H9 (cell line): ENCODE results near the gene UBN1. TPM values are rescaled to one million over a fixed set of nuclear protein-coding genes. Genes with fewer than 3 reads are reported as not detected.
A peak's percentile ranks its signal among the peaks of the same experiment; 100 is the strongest.

Experiments used
- DNase-seq: peaks from one replicate; pipeline ENCODE4 v3.0.0-alpha.2; 2017
- H2AFZ ChIP-seq: one replicate; pipeline ENCODE4 v1.6.1; 2013; ENCODE audit warnings: mild to moderate bottlenecking, low read length, control low read depth, moderate library complexity
- H2AK5ac ChIP-seq: 2 replicates; pipeline ENCODE4 v1.6.1; 2013; ENCODE audit warnings: low read length, control low read depth, mixed read lengths; ENCODE audit not compliant: insufficient read length
- H2BK120ac ChIP-seq: one replicate; pipeline ENCODE4 v1.6.1; 2013; ENCODE audit warnings: low read depth, mild to moderate bottlenecking, low read length, control low read depth, inconsistent platforms; ENCODE audit not compliant: poor library complexity, severe bottlenecking
- H2BK12ac ChIP-seq: 2 replicates; pipeline ENCODE4 v1.6.1; 2013; ENCODE audit warnings: low read length, control low read depth, mixed read lengths, low read depth; ENCODE audit not compliant: insufficient read length
- H2BK15ac ChIP-seq: 2 replicates; pipeline ENCODE4 v1.6.1; 2013; ENCODE audit warnings: low read depth, low read length, control low read depth
- H2BK20ac ChIP-seq: one replicate; pipeline ENCODE4 v1.6.1; 2013; ENCODE audit warnings: low read depth, mild to moderate bottlenecking, low read length, control low read depth, inconsistent platforms; ENCODE audit not compliant: poor library complexity, severe bottlenecking
- H2BK5ac ChIP-seq: 2 replicates; pipeline ENCODE4 v1.6.1; 2013; ENCODE audit warnings: low read length, control low read depth, mixed read lengths; ENCODE audit not compliant: insufficient read length
- H3K14ac ChIP-seq: 2 replicates; pipeline ENCODE4 v1.6.1; 2013; ENCODE audit warnings: low read length, control low read depth; ENCODE audit not compliant: insufficient read depth
- H3K18ac ChIP-seq: 2 replicates; pipeline ENCODE4 v1.6.1; 2013; ENCODE audit warnings: low read depth, mild to moderate bottlenecking, mixed read lengths, low read length, control low read depth; ENCODE audit not compliant: insufficient read length
- H3K23ac ChIP-seq: 2 replicates; pipeline ENCODE4 v1.6.1; 2013; ENCODE audit warnings: low read length, control low read depth, mixed read lengths, low read depth; ENCODE audit not compliant: insufficient read length
- H3K23me2 ChIP-seq: 2 replicates; pipeline ENCODE4 v1.6.1; 2013; ENCODE audit warnings: low read depth, mild to moderate bottlenecking, mixed read lengths, low read length, control low read depth; ENCODE audit not compliant: insufficient read length, poor library complexity, severe bottlenecking
- H3K27ac ChIP-seq: 2 replicates; pipeline ENCODE4 v1.5.1; 2013; ENCODE audit warnings: low read length, control low read depth, mixed read lengths, low read depth; ENCODE audit not compliant: insufficient read length
- H3K27me3 ChIP-seq: 2 replicates; pipeline ENCODE4 v1.6.1; 2013; ENCODE audit warnings: low read length, control low read depth, inconsistent platforms; ENCODE audit not compliant: insufficient read depth
- H3K4ac ChIP-seq: 2 replicates; pipeline ENCODE4 v1.6.1; 2013; ENCODE audit warnings: low read depth, mild to moderate bottlenecking, control low read depth, inconsistent platforms, low read length, moderate library complexity
- H3K4me1 ChIP-seq: 2 replicates; pipeline ENCODE4 v1.6.1; 2013; ENCODE audit warnings: low read length, control low read depth, inconsistent platforms; ENCODE audit not compliant: insufficient read depth
- H3K4me2 ChIP-seq: 2 replicates; pipeline ENCODE4 v1.6.1; 2013; ENCODE audit warnings: low read length, control low read depth, mixed read lengths; ENCODE audit not compliant: insufficient read length, insufficient read depth
- H3K56ac ChIP-seq: 2 replicates; pipeline ENCODE4 v1.6.1; 2013; ENCODE audit warnings: low read depth, mild to moderate bottlenecking, mixed read lengths, low read length, control low read depth; ENCODE audit not compliant: insufficient read length
- H3K79me1 ChIP-seq: 2 replicates; pipeline ENCODE4 v1.6.1; 2013; ENCODE audit warnings: low read depth, mild to moderate bottlenecking, moderate library complexity, low read length, control low read depth, inconsistent platforms; ENCODE audit not compliant: insufficient read depth, poor library complexity, severe bottlenecking
- H3K79me2 ChIP-seq: 2 replicates; pipeline ENCODE4 v1.6.1; 2013; ENCODE audit warnings: low read length, control low read depth, inconsistent platforms; ENCODE audit not compliant: insufficient read depth
- H3K9ac ChIP-seq: 2 replicates; pipeline ENCODE4 v1.6.1; 2013; ENCODE audit warnings: low read length, control low read depth, mixed read lengths; ENCODE audit not compliant: insufficient read length; ENCODE audit errors: extremely low read depth
- H3K9me3 ChIP-seq: one replicate; pipeline ENCODE4 v1.6.1; 2013; ENCODE audit warnings: low read depth, low read length, inconsistent platforms; ENCODE audit not compliant: control insufficient read depth
- H3T11ph ChIP-seq: one replicate; pipeline ENCODE4 v1.6.1; 2013; ENCODE audit warnings: mild to moderate bottlenecking, low read length, control low read depth, inconsistent platforms
- H4K20me1 ChIP-seq: one replicate; pipeline ENCODE4 v1.6.1; 2013; ENCODE audit not compliant: control insufficient read depth, insufficient read length, insufficient read depth
- H4K5ac ChIP-seq: 2 replicates; pipeline ENCODE4 v1.6.1; 2013; ENCODE audit warnings: low read depth, mild to moderate bottlenecking, mixed read lengths, low read length, control low read depth; ENCODE audit not compliant: insufficient read length
- H4K8ac ChIP-seq: replicated peaks from 2 replicates; pipeline ENCODE4 v1.6.1; 2013; ENCODE audit warnings: low read length, control low read depth, mixed read lengths, low read depth; ENCODE audit not compliant: insufficient read length
- H4K91ac ChIP-seq: 2 replicates; pipeline ENCODE4 v1.6.1; 2013; ENCODE audit warnings: low read depth, mild to moderate bottlenecking, moderate library complexity, mixed read lengths, low read length, control low read depth; ENCODE audit not compliant: insufficient read length
- H3K27ac Mint-ChIP-seq, 3 experiments: 2 replicates in 2 of 3; 3 replicates in 1 of 3; pipeline ENCODE4 v1.8.0; 2020 to 2021; ENCODE audit warnings: mixed read lengths in 3 of 3, mild to moderate bottlenecking in 1 of 3, moderate library complexity in 1 of 3
- H3K27me3 Mint-ChIP-seq: 2 replicates; pipeline ENCODE4 v1.8.0; 2021; ENCODE audit warnings: low read depth, mild to moderate bottlenecking, moderate library complexity, mixed read lengths
- H3K36me3 Mint-ChIP-seq, 3 experiments: 2 replicates in 2 of 3; 3 replicates in 1 of 3; pipeline ENCODE4 v1.8.0; 2020 to 2021; ENCODE audit warnings: low read depth in 3 of 3, mixed read lengths in 3 of 3; ENCODE audit not compliant: insufficient read depth in 1 of 3
- H3K4me1 Mint-ChIP-seq, 2 experiments: 2 replicates each; pipeline ENCODE4 v1.8.0; 2020; ENCODE audit warnings: mixed read lengths in 2 of 2
- H3K4me3 Mint-ChIP-seq, 2 experiments: 2 replicates in 1 of 2; 3 replicates in 1 of 2; pipeline ENCODE4 v1.8.0; 2020 to 2021; ENCODE audit warnings: mild to moderate bottlenecking in 2 of 2, mixed read lengths in 2 of 2, moderate library complexity in 1 of 2
- H3K9me3 Mint-ChIP-seq, 2 experiments: 2 replicates in 1 of 2; 3 replicates in 1 of 2; pipeline ENCODE4 v1.8.0; 2020; ENCODE audit warnings: mild to moderate bottlenecking in 2 of 2, mixed read lengths in 2 of 2, moderate library complexity in 1 of 2
- CTCF ChIP-seq: fragments of 200-600 bp; sonication (generic); conservative IDR thresholded peaks from 3 replicates; pipeline ENCODE4 v1.8.0; 2021; ENCODE audit warnings: antibody characterized with exemption, mild to moderate bottlenecking
- WGBS: extraction: QIAGEN DNeasy Blood & Tissue Kit; methylation state at CpG from one replicate; pipeline ENCODE4 v1.1.7; 2013; ENCODE audit warnings: missing lambda C conversion rate, low lambda C conversion rate, mixed read lengths; ENCODE audit not compliant: insufficient read length; ENCODE audit errors: extremely low coverage; 5-methylcytosine and 5-hydroxymethylcytosine counted together
- total RNA-seq: library from RNA; stranded (reverse); gene quantifications from 2 replicates; pipeline ENCODE4 v1.2.1, GENCODE V29; 2021

The UBN1 gene
- total RNA-seq, 1 experiment from 2014 or later: 55.2 TPM

- Mint-ChIP-seq H3K36me3 (peaks cover 6 to 26% (median 21%) of the 10 kb centered on the region in 3 experiments), H3K27ac (peak overlapping the region in 2 of 3 experiments; percentile 90 to 97; a peak in 5 of 7 replicates), H3K9me3 (peaks cover 8 to 9% of the 10 kb centered on the region in 2 experiments), H3K27me3 (no peaks in the 10 kb centered on the region; the same call in none of the 2 replicates), H3K4me1 (peaks cover 27 to 33% of the 10 kb centered on the region in 2 experiments), H3K4me3 (no peak overlapping the region; a peak in 1 of 5 replicates)
- Histone ChIP-seq H4K8ac (no peak overlapping the region), H3K9ac (no peak overlapping the region), H2BK5ac (no peak overlapping the region), H3K23me2 (no peaks in the 10 kb centered on the region), H3K27me3 (no peaks in the 10 kb centered on the region), H2BK15ac (no peak overlapping the region), H2AFZ (no peak overlapping the region), H3K14ac (no peak overlapping the region), H3K79me2 (no peaks in the 10 kb centered on the region), H3K9me3 (no peaks in the 10 kb centered on the region), H2BK12ac (no peak overlapping the region), H3K4me2 (no peak overlapping the region), H3K27ac (no peak overlapping the region), H3T11ph (no peak overlapping the region), H2AK5ac (no peak overlapping the region), H2BK120ac (no peak overlapping the region), H2BK20ac (no peak overlapping the region), H3K4me1 (peaks cover 6% of the 10 kb centered on the region), H4K20me1 (no peaks in the 10 kb centered on the region), H3K56ac (no peak overlapping the region), H4K5ac (no peak overlapping the region), H3K23ac (no peak overlapping the region), H3K18ac (no peak overlapping the region), H4K91ac (no peak overlapping the region), H3K4ac (no peak overlapping the region), H3K79me1 (no peaks in the 10 kb centered on the region)
- no peak for DNase-seq
- no peak for TF ChIP-seq CTCF
- WGBS: no CpG with 5 or more reads among the region's 5 CpGs
Observed at GRCh38 chr16:4925293-4925607, 78.0 kb downstream of the UBN1 start.
